Measurements from ENCODE around the gene TRRAP.
A peak's percentile ranks its signal among the peaks of the same experiment; 100 is the strongest.
"Not testable (repeated sequence)": the region's sequence is repeated elsewhere in the genome, so short reads cannot be mapped to it uniquely, and the experiment has no call there.

TRRAP gene

DNA sequence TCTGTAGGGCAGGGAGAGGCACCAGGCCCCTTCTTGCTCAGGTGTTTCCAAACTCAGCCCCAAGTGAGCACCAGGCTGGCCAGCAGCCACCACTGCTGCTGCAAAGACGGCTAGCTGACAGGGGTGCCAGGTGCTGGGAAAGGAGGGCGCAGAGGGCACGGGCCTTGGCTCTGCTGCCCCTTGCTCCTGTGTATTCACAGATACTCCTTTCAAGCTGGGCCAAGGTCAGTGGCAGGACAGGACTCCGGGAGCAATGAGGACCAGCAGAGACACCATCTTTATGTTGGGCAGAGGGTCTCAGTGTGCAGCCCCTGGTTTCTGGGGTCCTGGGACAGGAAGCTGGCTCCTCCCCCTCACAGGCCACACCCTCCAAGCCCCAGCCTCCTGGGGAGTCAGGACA is 155.4 kb downstream of the TRRAP start:
- no peak for DNase-seq

DNA sequence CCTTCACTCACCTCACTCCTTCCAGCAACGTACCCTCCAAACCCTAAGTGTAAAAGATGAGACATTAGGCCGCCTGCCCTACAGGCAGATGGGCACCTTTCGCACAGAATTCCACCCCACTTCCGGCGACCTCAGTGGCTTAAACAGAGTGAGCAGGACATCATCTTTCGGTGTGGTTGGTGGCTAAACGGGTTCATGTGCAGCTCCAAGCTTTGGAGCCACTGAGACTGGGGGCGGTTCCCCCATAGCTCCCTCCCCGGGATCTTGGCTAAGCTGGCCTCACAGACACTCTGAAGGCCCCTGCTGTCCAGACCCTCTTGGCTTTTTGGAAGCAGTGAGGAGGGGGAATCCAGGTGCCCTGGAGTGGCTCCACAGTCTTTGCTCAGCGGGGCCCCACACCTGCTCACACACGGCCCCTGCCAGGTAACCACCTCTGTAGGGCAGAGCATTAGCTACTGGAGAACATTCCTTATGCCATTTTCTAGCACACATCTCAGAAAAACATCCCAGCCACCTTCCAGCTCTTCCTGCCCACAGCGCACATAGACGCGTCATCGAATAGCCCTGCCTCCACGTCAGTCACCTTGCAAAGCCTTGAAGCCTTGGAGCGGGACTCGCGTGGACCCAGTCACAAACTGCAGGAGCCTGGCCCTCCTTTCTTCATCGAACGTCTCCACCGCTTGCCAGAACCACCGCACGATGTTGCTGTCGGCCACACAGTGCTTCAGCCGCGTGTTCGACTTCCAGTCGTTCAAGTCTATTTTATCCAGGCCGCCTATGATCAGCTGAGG is 156.8 kb downstream of the TRRAP start:
- no peak for DNase-seq

DNA sequence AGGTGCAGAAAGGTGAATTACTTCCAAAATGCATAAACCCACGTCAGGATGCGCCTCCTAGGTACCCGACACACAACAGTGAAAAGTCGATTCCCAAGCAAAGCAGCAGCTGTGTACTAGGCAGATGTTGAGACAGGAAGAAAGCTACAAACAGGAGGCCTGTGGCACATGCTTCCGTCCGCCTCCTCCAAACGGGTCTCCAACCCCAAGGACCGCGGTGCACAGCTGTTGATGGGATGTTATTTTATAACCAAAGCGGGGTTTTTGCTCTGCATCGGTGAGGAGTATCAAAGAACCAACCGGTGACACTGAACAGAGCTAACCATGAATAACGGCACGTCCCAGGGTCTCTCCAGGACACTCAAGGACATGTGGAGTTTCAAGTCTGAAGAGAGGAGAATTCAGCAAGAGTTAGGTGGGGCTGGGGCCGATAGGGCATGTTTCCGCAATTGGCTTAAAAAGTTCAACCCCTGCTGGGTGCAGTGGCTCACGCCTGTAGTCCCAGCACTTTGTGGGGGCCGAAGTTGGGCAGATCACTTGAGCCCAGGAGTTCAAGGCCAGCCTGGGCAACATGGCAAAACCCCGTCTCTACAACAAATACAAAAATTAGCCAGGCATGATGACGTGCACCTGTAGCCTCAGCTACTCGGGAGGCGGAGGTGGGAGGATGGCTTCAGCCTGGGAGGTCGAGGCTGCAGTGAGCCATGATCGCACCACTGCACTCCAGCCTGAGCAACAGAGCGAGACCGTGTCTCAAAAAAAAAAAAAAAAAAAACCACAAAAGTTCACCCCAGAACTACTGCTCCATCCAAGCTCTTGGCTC is 157.6 kb downstream of the TRRAP start:
- DNase-seq = no peak

DNA sequence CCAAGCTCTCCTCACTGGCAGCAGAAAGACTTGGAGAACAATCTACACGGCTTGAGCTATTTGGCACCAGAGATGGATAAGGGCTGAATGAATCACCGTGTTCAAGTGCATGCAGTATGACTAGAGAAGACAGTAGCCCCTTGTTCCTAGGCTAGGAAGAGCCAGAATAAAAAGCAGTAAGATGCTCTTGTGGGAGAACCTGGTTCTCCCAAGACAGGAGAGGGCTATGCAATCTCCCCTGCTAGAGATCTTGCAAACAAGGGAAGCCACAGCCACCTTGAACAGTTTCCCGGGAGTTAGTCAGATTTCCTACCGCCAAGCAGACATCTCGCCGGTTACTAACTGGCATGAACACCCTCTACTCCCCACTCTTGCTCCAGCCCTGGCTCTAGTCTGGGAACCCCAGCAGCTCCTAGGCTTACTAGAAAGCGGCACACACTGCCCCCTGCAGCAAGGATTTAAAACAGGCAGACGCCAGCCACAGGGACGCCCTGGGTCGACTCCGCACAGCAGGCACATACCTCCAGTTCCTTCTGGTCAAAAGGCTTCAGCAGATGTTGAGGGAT is 158.3 kb downstream of the TRRAP start:
- peak; percentile 19 to 39 for DNase-seq

DNA sequence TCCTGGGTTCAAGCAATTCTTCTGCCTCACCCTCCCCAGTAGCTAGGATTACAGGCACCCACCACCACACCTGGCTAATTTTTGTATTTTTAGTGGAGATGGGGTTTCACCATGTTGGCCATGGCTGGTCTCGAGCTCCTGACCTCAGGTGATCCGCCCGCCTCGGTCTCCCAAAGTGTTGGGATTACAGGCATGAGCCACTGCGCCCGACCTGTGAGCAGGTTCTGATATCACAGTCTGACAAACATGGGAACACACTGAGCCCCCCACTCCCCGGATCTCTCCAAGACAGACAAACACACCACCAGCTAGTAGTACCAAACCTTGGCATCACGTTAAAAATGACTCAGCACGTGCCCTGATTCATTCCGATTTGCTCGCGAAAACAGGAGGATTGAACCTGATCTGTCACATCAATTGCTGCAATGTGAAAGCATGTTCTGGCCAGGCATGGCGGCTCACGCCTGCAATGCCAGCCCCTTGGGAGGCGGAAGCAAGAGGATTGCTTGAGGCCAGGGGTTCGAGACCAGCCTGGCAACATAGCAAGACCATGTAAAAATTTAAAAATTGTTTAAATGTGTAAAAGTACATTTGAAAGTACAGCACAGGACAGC is 159.1 kb downstream of the TRRAP start:
- DNase-seq = no peak

DNA sequence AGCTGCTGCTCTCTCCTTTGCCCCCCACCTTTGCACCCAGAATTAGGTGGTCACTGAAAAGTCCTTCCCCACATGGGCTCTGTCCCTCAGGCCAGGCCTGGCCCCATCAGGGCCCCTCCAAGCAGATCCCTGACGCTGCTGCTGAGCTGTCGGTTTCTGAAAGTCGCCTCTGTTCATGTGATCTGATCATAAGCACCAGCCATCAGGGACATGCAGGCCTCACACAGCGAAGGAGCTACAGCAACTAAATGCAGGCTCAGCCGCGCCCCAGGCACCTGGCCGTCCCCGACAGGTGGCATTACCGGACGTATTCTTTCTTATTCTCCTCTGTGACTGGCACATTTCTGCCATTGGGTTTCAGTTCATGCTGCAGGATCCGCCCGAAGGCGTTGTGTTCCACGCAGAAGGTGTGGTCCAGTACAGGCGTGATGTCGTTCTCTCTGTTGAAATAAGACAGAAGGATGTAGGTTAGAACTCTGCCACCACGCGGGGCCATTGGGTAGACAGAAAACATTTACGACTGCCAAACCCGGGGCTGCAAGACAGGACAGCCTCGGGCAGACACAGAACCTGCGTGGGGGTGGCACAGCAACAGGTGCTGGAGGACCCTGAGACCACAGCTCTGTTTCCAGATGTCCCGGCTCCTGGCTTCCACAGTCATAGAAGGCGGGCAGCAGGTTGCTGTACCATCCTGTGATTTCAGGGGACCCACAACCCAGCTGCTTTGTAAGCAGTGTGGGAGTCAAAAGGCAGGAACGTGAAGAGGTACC is 159.9 kb downstream of the TRRAP start:
- no peak for DNase-seq

DNA sequence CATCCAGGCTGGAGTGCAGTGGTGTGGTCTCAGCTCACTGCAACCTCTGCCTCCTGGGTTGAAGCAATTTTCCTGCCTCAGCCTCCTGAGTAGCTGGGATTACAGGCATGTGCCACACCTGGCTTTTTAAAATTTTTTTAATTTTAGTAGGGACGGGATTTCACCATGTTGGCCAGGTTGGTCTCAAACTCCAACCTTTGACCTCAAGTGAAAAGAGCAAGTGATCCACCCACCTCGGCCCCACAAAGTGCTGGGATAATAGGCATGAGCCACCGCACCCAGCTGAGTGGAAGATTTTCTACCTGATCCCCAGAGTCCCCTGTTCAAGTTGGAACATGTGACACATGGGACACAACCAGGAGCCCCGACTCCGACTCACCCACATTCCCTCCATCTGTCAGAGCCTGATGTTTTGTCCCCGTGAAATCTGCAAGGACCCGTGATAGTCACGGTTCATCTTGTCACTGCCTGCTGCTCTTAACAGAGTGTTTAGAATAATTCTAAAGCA is 161.1 kb downstream of the TRRAP start:
- no peak for DNase-seq

DNA sequence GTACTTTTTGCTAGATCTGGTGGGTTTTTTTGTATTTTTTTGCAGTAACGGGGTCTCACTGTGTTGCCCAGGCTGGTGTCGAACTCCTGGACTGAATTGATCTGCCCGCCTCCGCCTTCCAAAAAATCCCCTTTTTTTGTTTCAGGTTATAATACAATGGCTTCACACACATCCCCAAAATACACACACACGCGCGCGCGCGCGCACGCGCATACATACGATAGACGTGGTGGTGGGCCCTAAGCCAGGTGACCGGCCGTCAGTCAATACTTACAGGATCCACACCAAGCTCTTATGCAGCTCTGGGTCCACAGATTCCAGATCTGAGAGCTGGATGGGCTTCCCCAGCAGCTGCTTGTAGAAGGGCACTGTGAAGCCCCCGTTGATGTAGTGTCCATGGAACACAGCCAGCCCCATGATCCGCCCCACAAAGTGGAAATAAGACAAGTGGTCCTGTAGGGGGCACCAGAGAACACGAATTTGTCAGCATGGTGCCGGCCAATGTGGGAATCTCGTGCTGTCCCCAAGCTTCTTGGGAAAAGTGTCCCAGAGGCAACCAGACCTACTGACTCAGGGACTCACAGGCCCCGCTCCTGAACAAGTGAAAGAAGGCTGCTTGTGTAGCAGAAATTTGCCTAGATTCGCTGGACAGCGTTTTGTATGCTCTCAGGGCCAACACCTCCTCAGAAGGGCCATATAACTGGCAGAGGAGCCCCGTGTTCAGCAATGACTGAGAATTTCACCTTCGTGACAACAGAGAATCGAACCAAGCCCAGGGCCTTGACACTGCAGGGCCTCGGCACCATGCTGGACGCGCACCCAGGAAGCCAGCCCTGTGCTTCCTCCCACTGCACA is 162.0 kb downstream of the TRRAP start:
- DNase-seq = peak in 1 of 2 experiments; percentile 60

DNA sequence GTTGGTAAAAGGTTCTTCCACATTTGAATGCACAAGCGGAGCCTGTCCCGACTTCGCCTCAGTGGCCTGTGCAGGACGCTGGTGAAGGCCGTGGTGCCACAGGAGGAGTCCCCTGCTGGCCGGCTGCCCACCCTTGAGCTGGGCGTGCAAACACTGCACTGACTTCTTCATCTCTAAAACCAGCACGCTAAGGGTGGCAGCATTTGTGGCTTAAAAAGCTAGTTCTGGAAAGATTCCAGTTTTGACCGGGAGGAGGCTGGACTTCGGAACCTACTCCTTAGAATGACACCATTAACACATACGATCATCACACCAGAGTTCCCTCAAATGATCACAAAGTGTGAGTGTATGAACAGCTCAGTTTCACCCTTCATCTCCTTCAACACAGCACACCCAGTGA is 163.2 kb downstream of the TRRAP start:
- no peak for DNase-seq

DNA sequence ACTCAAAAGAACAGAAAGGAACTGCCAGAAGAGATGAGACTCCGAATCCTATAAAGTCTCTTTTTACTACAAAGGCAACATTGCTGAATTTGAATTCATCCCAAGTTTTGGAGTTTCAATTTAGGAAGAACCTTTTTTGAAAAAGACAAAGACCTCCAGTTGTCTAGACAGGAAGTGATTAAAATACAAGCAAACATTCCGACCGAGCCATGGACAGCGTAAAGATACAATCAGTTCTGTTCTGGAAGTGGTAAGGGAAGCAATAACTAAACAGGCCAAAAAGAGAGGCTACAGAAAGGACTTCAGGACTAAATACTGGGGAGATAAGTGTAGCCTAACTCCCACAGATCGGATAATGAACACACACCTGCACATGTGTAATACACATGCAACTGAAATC is 164.6 kb downstream of the TRRAP start:
- DNase-seq = no peak

DNA sequence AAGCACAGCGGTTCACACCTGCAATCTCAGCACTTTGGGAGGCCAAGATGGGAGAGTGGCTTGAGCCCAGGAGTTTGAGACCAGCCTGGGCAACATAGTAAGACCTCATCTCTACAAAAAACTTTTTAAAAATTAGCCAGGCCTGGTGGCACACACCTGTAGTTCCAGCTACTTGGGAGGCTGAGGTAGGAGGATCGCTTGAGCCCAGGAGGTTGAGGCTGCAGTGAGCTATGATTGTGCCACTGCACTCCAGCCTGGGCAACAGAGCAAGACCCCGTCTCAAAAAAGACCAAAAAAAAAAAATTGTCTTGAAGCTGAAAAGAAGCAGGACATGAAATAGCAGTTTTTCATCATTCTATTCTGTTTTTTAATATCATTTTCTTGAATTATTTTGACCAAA is 166.5 kb downstream of the TRRAP start:
- not testable (repeated sequence) for DNase-seq

DNA sequence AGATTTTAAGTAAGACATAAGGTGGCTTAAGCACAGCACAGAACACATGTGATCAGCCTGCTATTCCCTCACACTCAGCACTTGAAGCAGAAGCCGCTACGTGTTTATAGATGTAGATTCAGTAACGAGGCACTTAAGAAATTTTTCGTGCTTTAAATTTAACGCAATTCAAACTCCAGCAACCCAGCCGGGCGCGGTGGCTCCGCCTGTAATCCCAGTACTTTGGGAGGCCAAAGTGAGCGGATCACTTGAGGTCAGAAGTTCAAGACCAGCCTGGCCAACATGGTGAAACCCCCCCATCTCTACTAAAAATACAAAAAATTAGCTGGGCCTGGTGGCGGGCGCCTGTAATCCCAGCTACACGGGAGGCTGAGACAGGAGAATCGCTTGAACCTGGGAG is 167.9 kb downstream of the TRRAP start:
- DNase-seq = not testable (repeated sequence)

DNA sequence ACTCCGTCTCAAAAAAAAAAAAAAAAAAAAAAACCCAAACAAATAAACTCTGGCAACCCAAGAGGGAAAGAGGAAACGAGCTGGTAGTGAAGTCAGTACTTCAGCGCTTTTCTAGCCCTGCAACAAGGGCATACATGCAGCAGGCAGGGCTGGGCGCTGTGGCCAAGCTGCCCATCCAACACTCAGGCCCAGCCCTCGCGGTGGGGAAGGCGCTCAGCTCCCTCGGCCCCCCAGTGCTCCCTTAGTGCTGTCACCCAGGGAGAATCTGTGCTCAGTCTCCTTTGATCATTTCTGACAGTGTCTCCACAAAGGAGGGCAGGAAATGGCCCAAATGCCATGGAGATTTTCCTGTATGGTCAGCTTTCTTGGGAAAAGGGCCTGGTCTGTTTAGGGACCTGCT is 168.4 kb downstream of the TRRAP start:
- no peak for DNase-seq

DNA sequence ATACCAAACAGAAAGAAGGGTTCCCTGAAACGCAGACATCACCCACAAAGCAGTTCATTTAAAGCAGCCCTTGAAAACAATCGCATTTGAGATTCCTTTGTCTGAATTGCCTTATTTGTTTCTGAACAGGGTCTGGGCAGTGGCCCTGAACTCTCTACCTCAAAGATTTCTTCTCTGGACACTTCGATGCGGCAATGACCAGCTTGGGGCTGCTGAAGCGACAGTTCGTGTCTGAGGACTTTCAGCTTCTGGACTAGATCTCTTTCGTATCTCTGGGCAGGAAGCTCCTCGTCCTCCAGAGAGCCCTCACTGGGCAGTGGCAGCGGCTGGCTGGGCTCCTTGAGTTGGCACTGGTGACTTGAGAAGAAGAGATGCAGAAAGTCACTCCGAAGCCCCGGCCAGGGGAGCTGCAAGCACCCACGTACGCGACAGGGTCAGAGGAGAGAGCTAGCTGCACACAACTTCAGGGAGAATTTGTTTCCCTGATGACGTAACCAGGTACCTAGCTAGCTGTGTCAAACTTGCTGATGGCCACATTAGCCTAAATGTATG is 169.3 kb downstream of the TRRAP start:
- DNase-seq = no peak

DNA sequence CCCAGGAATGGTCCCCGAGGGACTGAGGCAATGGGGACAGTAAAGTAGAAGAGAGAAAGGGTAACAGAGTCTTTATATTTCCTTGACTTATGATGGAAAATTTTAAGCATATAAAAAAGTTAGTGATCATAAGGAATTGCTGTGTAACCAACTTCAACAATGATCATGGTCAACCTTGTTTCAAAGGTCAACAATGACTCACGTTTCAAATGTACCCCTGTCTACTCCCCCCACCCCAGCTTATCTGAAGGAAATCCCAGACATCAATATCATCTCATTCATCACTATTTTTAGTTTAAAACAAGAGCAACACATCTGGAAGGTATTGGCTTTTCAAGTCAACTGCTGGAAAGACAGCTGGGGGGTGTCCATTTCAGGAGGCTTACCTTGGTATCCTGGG is 172.6 kb downstream of the TRRAP start:
- DNase-seq = no peak

DNA sequence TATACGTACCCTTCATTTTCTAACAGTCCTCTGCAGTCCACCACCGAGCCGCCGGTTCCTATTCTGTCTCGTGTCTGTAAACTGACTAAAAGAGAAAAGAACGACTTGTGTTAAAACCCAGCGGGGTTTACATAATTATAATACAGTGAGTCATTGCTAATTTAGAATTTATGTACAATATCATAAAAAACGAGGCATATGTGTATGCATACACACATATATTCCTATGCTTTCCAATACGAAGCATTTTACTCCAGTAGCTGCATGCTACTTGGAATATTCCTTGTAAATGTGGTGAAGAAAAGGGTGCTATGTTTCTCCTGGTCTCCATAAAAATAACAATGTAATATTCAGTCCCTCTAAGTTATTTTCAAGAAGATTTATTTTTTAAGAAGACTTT is 176.4 kb downstream of the TRRAP start:
- no peak for DNase-seq

DNA sequence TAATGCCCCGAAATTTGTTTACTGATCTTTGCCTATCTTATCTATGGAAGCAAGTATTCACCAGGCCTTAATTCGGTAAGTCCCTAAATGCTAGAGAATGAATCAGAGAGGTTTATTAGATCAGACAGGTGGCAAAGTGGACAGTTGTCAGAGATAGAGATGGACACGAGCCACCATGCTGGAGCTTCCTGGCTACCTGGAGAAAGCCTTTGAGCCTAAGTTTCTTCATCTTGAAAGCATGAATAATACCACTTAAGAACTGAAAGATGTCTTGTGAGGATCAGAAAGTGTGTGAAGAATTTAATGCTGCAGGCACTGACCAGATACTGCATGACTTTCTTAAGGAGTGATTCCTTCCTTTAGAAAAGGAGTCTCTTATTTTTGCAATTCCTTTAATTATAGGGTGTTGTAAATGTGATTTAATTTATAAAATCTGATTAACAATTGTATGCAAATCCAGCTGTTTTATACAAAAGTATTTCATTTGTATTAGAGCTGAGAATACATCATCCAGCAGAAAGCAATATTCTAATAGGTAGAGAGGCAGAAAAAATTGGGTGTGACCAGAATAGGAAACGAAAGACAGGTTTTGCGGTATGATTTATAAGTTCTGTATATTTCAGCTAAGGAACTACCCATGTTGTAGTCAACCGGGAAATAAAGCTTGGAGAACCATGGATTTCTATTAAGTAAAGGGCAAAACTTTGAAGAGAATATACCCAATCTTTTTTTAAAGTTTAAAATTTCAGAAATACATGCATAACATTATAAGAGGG is 182.9 kb downstream of the TRRAP start:
- DNase-seq = no peak

All from cerebellar nuclear complex (tissue), 1 donor.